ENCODE measurements around the gene PDS5A.
"Not testable (repeated sequence)": the region's sequence is repeated elsewhere in the genome, so short reads cannot be mapped to it uniquely, and the experiment has no call there.

PDS5A gene

DNA sequence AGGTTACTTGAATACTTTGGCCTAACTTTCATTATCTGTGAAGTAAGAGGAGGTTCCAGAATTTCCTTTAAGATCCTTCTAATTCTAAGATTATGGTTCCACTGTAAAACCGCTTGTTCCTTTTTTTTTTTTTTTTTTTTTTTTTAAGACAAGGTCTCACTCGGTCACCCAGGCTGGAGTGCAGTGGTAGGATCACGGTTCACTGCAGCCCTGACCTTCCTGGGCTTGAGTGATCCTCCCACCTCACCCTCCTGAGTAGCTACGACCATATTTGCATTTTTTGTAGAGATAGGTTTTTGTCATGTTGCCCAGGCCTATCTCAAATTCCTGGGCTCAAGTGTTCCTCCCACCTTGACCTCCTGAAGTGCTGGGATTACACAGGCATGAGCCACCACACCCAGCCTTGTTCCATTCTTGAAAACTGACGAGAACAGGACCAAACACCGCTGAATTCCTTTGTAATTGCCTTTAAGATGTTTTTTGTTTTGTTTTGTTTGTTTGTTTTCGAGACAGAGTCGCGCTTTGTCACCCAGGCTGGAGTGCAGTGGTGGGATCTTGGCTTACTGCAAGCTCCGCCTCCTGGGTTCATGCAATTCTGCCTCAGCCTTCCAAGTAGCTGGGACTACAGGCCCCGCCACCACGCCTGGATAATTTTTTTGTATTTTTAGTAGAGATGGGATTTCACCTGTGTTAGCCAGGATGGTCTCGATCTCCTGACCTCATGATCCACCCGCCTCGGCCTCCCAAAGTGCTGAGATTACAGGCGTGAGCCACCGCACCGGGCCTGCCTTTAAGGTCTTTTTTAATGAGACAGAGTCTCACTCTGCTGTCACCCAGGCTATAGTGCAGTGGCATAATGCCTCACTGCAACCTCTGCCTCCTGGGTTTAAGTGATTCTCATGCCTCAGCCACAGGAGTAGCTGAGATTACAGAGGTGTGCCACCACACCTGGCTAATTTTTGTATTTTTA is 6.8 kb downstream of the PDS5A start:
- no peak for DNase-seq (ENCODE audit: low spot score)

DNA sequence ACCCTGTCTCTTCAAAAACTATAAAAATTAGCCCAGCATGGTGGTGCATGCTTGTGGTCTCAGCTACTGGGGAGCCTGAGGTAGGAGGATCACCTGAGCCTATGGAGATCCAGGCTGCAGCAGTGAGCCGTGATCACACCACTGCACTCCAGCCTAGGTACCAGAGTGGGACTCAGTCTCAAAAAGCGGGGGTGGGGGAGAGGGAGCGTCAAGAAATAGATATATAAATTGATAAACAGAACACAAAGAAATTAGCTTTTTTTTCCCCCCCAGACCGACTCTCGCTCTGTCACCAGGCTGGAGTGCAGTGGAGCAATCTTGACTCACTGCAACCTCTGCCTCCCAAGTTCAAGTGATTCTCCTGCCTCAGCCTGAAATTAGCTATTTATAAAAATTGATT is 14.1 kb downstream of the PDS5A start:
- no peak for DNase-seq (ENCODE audit: low spot score)

DNA sequence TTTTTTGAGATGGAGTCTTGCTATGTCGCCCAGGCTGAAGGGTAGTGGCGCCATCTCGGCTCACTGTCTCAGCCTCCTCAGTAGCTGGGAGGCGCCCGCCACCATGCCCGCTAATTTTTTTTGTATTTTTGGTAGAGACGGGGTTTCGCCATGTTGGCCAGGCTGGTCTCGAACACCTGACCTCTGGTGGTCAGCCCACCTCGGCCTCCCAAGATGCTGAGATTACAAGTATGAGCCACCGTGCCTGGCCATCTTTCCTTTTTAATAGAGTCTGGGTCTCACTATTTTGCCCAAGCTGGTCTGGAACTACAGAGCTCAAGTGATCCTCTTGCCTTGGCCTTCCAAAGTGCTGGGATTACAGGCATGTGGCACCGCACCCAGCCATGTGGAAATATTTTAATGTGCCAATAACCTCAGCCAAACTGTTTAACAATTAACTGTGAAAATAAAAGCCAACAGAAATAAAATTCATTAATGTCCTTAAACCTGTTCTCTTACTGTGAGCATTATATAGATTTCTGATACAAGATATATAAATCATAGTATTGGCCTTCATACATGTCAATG is 16.3 kb downstream of the PDS5A start:
- no peak for DNase-seq (ENCODE audit: low spot score)

DNA sequence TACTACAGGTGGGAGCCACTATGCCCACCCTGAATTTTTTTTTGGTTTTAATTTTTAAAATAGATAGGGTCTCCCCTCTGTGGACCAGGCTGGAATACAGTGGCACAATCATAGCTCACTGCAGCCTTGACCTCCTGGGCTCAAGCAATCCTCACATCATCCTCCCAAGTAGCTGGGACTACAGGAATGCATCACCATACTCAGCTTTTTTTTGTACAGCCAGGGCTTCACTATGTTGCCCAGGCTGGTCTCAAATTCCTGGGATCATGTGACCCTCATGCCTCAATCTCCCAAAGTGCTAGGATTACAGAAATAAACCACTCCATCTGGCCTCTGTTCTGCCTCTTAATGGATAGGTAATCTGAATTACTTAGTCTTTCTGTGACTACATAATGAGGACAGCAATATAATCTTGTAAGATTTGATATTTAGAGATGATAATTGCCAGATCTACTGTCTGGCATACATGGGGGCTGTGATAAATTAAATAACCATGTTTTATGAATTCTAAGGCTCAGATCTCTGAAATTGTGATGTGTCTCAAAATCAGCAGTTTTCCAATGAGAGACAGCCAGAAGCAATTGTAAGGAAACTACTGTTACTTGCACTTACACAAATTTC is 26.7 kb downstream of the PDS5A start:
- no peak for DNase-seq (ENCODE audit: low spot score)

DNA sequence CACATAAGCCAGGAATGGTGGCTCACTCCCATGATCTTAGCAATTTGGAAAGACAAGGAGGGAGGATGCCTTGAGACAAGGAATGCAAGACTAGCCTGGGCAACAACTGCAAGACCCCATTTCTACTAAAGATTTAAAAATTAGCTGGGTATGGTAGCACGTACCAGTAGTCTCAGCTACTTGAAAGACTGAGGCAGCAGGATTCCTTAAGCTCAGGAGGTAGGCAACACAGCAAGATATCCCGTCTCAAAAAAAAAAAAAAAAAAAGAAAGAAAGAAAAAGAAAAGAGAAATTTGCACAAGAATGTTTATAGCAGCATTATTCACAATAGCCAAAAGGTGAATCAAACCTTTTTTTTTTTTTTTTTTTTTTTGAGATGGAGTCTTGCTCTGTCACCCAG is 29.7 kb downstream of the PDS5A start:
- no peak for DNase-seq (ENCODE audit: low spot score)

DNA sequence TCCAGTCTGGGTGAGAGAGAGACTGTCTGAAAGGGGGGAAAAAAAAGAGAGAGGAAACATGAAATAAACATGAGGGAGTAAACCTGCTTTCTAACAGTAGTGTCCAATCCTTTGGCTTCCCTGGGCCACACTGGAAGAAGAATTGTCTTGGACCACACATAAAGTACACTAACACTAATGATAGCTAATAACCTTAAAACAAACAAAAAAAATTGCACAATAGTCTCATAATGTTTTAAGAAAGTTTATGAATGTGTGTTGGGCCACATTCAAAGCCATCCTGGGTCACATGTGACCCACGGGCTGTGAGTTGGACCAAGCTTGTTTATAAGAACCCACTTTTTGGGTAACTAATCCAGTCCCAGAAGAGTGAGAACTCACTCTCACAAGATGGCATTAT is 30.3 kb downstream of the PDS5A start:
- DNase-seq (ENCODE audit: low spot score) = no peak

DNA sequence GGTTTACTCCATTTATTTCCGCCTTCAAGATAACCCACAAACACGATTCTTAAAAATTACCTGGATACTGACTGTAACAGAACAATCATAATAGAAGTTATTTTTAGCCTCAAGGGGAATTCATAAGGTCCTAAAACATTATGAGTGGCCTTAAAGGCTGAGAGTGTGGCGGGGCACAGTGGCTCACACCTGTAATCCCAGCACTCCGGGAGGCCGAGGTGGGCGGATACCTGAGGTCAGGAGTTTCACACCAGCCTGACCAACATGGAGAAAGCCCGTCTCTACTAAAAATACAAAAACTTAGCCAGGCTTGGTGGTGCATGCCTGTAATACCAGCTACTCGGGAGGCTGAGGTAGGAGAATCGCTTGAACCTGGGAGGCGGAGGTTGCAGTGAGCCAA is 33.5 kb downstream of the PDS5A start:
- DNase-seq (ENCODE audit: low spot score) = not testable (repeated sequence)

DNA sequence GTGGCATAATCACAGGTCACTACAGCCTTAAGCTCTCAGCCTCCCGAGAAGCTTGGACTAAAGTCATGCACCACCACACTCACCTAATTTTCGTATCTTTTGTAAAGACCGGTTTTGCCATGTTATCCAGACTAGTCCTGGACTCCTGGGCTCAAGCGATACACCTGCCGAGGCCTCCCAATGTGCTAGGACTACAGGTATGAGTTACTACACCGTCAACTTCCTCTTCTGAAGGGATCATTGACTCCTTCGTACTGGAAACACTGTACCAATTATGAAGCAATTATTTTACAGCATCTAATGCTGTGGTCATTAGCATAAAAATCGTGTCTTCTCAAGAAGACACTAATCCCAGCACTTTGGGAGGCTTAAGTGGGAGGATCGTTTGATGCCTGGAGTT is 35.2 kb downstream of the PDS5A start:
- no peak for DNase-seq (ENCODE audit: low spot score)

DNA sequence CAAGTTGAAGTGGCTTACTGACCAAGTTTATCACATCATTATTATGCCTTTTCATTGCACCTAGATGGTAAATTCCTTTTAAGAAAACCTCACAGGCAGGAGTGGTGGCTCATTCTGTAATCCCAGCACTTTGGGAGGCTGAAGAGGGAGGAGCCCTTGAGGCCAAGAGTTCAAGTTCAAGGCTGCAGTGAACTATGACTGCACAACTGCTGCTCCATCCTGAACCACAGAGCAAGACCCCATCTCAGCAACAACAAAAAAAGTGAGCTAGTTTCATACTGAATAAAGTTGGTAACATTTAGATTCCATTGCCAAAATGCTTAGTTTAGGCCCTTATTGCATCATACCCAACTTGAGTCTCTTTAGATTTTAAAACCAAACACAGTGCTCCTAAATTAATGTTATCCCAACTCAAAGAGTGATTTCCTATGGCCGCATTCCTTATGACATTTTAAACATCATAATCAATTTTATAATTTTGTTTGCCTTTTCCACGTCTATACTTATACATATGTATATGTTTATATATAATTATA is 36.0 kb downstream of the PDS5A start:
- no peak for DNase-seq (ENCODE audit: low spot score)

DNA sequence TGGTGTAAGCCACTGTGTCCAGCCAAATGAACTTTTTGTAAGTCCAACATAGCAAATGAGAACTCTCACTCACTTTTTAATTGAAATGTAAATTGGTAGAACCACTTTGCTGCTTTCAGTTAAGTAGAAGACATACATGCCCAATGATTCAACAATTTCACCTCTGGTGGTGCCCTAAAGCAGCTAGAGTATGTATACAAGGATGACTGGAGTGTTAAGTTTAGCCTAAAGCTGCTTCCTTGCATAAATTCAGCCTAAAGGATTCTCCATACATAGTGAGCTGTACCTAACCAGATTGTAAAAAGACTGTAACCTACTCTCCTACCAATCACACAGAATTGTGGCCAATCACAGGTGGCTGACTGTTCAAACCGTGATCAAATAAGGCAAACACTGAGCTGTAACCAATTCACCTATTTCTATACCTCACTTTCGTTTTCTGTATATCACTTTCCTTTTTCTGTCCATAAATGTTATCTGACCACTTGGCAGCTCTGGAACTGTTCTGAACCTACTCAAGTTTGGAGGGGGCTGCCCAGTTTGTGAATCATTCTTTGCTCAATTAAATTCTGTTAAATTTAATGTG is 39.9 kb downstream of the PDS5A start:
- DNase-seq (ENCODE audit: low spot score) = no peak

DNA sequence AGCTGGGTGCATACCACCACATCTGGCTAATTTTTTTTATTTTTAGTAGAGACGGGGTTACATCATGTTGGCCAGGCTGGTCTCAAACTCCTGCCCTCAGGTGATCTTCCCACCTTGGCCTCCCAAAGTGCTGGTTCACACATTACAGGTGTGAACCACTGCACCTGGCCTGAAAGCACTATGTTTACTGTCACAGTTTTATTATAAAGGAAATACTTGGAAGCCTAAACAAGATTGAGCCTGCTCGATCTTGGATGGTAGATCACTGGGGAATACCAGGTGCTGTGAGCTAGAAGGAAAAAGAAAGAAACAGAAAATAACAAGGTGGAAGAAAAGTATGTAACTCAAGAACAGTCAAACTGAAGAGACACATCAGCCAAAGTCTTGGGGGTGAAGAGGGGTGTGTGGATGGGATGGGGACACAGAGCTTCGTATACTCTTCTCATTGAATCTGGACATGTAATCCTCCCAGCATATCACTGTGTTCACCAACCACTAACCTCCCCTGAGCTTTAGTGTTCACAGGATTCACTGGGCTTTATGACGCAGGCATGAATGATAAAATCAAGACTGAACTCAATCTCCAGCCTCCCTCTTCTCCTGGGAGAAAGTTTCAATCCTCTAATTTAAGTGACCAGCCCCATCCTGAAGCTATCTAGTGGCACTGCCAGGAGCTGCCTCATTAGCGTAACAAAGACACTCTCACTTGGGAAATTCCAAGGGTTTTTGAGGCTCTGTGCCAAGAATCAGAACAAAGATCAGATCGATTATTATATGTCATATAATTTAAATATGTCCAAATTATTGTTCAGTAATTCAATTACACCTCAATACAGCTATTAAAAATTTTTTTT is 40.9 kb downstream of the PDS5A start:
- no peak for DNase-seq (ENCODE audit: low spot score)

DNA sequence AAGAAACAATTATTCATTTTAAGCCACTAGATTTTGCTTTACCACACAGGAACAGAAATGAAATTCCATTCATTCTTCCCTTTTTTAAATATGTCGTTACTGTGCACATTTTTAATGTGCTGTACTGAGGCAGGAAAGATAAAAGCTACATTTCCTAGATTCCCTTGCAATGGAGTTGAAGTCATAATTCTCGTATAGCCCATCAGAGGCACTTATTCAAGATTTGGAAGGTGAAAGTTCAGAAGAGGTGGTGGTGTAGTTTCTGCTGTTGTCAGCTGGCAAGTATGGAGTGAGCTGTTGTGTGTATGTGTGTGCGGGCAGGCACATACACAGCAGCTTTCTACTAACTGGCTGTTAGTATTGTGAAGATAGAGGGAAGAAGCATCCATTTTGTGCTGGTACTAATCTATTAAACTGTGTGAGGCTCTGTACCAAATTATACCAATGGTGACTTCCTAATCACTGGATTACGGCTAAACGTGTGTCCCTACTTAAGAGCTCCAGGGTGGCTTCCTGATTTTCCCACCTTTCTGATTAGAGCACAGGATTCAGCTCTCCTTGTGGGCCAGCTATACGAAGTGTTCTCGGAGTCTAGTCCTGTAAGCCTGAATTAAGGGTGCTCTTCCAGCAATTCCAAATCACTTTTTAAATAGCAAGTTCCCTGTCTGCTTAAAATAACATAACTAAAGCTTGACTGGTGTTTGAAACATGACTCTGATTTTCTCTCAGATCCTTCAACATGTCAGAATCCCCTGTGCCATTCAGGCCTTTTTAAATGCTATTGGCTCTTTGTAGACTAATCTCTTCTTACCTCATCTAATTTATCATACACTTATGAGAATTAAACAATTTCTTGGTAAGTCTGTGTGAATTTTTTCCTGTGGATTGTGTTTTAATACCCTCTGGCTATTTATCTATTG is 43.8 kb downstream of the PDS5A start:
- DNase-seq (ENCODE audit: low spot score) = peak; percentile 7

DNA sequence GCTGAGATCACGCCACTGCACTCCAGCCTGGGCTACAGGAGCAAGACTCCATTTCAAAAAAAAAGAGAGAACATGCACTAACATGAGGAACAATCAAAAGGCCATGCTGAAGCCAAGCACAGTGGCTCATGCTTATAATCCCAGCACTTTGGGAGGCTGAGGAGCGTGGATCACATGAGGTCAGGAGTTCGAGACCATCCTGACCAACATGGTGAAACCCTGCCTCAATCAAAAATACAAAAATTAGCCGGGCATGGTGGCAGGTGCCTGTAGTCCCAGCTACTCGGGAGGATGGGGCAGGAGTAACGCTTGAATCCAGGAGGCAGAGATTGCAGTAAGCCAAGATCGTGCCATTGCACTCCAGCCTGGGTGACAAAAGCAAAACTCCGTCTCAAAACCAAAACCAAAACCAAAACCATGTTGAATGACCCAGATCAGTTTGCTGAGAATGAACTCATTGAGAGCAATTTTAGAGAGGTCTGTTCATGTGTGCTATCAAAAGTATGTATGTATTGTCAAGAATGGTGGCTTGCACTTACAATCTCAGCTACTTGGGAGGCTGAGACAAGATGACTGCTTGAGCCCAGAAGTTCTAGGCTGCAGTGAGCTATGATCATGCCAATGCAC is 44.8 kb downstream of the PDS5A start:
- DNase-seq (ENCODE audit: low spot score) = no peak

DNA sequence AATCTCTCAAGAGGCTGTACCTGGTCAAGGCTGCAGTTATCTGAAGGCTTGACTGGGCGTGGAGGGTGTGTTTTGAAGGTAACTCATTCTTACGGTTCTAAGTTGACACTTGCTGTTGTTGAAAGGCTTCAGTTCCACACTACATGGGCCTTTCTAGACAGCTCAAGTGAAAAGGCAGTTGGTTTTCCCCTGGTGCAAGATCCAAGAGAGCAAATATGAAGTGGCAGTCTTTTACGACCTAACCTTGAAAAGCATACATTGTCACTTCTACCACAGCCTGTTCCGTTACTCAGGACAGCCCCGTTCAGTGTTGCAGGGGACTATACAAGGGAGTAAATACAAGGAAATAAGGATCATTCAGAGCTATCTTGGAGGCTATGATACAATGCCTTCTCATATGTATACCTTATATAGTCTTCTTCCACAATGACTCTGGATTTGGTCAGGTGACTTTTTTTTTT is 46.2 kb downstream of the PDS5A start:
- DNase-seq (ENCODE audit: low spot score) = no peak

DNA sequence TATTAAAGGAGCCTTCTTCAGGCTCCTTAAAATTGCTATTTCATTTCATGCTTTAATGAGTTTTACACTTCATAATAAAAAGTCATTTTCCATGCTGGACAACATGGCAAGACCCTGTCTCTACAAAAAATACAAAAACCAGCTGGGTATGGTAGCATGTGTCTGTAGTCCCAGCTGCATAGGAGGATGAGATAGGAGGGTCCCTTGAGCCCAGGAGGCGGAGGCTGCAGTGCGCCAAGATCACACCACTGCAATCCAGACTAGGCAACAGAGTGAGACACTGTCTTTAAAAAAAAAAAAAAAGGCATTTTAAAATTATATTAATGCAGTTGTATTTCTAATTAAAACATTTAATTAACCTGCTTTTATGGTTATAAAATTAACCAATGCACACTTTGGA is 49.2 kb downstream of the PDS5A start:
- DNase-seq (ENCODE audit: low spot score) = no peak

DNA sequence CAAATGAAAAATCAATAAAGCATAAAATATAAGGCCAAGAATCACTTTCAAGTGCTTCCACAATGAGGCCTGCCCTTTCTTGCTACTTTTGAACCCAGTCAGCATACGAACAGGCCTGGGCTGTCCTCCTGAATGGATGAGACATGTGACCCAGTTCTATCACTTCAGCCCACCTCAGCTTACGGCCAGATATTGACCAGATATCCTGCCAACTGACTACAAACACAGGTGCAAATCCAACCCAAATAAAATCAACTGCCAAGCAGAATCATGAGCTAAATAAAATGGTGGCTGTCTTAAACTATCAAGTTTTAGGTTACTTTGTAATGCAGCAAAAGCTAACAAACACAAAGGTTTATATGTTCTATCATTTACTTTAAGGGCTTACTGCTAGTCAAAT is 53.7 kb downstream of the PDS5A start:
- no peak for DNase-seq (ENCODE audit: low spot score)

DNA sequence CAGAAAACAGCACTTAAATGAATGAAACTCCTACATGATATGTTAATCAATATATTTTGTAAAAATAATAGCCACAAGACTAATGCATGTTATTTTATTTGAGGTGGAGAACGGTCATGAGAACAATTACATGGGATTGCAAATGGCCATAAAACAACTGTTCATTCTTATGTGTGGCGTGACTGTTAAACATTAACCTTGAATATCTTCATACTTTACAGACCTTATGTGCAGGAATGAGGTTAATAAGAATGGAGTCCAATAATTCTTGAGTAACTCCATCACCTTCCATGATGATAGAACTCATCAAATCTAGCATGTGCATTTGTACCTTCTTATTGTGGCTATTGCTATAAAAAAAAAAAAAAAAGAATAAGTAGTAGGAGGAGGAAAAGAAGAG is 55.3 kb downstream of the PDS5A start:
- no peak for DNase-seq (ENCODE audit: low spot score)

DNA sequence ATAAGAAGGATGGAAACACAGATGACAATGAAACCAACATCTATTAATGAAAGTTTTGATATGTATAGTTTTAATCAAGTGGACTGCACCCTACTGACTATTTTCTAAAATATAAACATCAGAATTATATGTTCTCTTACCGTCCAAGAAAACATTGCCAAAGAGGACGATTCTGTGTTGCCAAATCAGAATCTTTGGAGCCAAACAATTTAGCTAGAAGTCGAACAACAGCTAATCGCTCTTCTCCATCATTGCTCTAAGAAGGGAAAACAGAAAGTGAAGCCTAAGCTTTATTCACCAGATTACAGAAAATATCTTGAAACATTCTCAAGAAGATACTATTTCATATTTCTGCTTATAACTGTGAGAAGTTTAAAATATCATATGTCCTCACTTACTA is 64.2 kb downstream of the PDS5A start:
- no peak for DNase-seq (ENCODE audit: low spot score)

DNA sequence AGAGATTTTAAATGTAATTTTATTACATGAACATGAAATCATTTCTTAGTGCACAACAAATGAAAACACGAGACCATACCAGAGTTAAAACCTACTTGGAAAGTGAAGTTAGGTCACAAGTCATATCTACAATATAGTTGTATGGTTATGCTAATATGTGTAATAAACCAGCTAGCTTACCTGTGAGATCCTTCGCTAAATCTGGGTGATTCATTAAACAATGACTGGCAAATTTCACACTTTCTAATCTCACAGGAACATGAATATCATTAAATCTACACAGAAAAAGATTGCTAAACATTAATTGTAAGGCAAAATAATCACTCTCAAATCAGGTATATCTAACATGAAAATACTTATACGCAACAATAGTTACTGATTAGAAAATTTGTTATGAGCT is 67.6 kb downstream of the PDS5A start:
- no peak for DNase-seq (ENCODE audit: low spot score)

DNA sequence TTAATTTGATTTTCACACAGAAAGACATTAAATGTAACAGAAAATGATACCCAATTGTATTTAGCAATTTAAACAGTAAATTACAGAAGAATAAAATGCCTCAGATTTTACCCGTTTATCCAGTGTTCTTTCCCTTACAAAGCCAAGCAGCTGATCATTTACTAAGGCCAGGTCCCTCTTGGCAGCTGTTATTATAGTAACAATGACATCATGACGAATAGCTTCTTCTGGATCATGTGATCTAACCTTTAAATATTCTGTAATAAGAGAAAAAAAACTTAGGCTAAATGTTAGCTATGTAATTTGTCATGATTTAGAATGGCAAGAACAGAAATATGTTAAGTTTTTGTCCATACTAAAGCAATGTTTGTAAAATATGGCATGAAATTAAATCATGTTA is 69.4 kb downstream of the PDS5A start:
- no peak for DNase-seq (ENCODE audit: low spot score)

Measured in AG08395 (cell line).